Measurements from ENCODE around the gene CHTF18.

CHTF18 gene

DNA sequence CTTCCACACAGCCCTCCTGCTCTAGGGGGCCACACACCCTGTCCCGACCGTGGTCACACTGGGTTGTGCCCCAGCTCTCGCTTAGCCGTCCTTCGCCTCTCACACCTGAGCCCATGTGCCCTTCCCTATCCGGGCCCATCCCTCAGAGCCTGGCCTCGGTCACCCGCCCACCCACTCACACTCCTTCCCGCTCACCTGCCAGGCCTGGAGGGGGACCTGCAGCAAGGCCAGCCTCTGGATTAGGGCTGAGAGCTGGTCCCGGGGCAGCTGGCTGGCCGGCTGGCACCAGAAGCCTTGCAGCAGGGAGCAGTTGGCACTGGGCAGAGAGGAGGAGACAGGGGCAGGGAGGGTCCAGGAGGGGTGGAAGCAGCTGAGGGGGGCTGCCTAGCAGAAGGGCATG is 10.0 kb upstream of the CHTF18 start:
- Histone ChIP-seq H4K20me1 (ENCODE audit: low read depth, low read length) (no peaks in the 10 kb centered on the region), H3K9me2 (replicated peaks; ENCODE audit: insufficient read depth, low read length) (no peaks in the 10 kb centered on the region), H3K27me3 (ENCODE audit: low read length) (no peaks in the 10 kb centered on the region), H3K4me2 (ENCODE audit: low read depth, low read length, poor library complexity, severe bottlenecking) (no peak overlapping the region), H3K9ac (ENCODE audit: low read length) (no peak overlapping the region), H3K36me3 (ENCODE audit: low read length) (no peaks in the 10 kb centered on the region), H3F3A (ENCODE audit: insufficient read depth) (no peaks in the 10 kb centered on the region), H2AFZ (ENCODE audit: low read depth, low read length, severe bottlenecking) (no peak overlapping the region), H3K4me3 (ENCODE audit: insufficient read depth, low read length, poor library complexity, severe bottlenecking) (no peak overlapping the region), H3K9me3 (ENCODE audit: insufficient read depth, low read length) (no peaks in the 10 kb centered on the region), H3K27ac (ENCODE audit: low read depth, low read length) (no peak overlapping the region), H3K79me2 (ENCODE audit: insufficient read depth, low read length) (no peaks in the 10 kb centered on the region)
- no peak for TF ChIP-seq CTCF (IDR thresholded peaks at IDR 0.05; ENCODE audit: insufficient read depth, low read length, poor library complexity, severe bottlenecking)
- TF ChIP-seq EZH2phosphoT487 (conservative IDR thresholded peaks at IDR 0.05; ENCODE audit: low read length): no peak

- TF ChIP-seq CTCF (IDR thresholded peaks at IDR 0.05; ENCODE audit: insufficient read depth, low read length, poor library complexity, severe bottlenecking): no peak
- no peak for TF ChIP-seq EZH2phosphoT487 (conservative IDR thresholded peaks at IDR 0.05; ENCODE audit: low read length)
- Histone ChIP-seq H3K27ac (ENCODE audit: low read depth, low read length) (no peak overlapping the region), H3K9ac (ENCODE audit: low read length) (no peak overlapping the region), H3K79me2 (ENCODE audit: insufficient read depth, low read length) (no peaks in the 10 kb centered on the region), H3K9me3 (ENCODE audit: insufficient read depth, low read length) (no peaks in the 10 kb centered on the region), H2AFZ (ENCODE audit: low read depth, low read length, severe bottlenecking) (no peak overlapping the region), H4K20me1 (ENCODE audit: low read depth, low read length) (no peaks in the 10 kb centered on the region), H3K4me3 (ENCODE audit: insufficient read depth, low read length, poor library complexity, severe bottlenecking) (no peak overlapping the region), H3K36me3 (ENCODE audit: low read length) (no peaks in the 10 kb centered on the region), H3F3A (ENCODE audit: insufficient read depth) (no peaks in the 10 kb centered on the region), H3K4me2 (ENCODE audit: low read depth, low read length, poor library complexity, severe bottlenecking) (no peak overlapping the region), H3K27me3 (ENCODE audit: low read length) (no peaks in the 10 kb centered on the region), H3K9me2 (replicated peaks; ENCODE audit: insufficient read depth, low read length) (no peaks in the 10 kb centered on the region)
These were observed 9.4 kb upstream of the CHTF18 start for GRCh38 chr16:778909-779527.

- Histone ChIP-seq H4K20me1 (ENCODE audit: low read depth, low read length) (no peaks in the 10 kb centered on the region), H3K4me2 (ENCODE audit: low read depth, low read length, poor library complexity, severe bottlenecking) (no peak overlapping the region), H3K27ac (ENCODE audit: low read depth, low read length) (no peak overlapping the region), H3K27me3 (ENCODE audit: low read length) (no peaks in the 10 kb centered on the region), H3K9me2 (replicated peaks; ENCODE audit: insufficient read depth, low read length) (no peaks in the 10 kb centered on the region), H3K36me3 (ENCODE audit: low read length) (no peaks in the 10 kb centered on the region), H3K9ac (ENCODE audit: low read length) (no peak overlapping the region), H2AFZ (ENCODE audit: low read depth, low read length, severe bottlenecking) (no peak overlapping the region), H3K9me3 (ENCODE audit: insufficient read depth, low read length) (no peaks in the 10 kb centered on the region), H3K79me2 (ENCODE audit: insufficient read depth, low read length) (no peaks in the 10 kb centered on the region), H3K4me3 (ENCODE audit: insufficient read depth, low read length, poor library complexity, severe bottlenecking) (no peak overlapping the region), H3F3A (ENCODE audit: insufficient read depth) (no peaks in the 10 kb centered on the region)
- no peak for TF ChIP-seq EZH2phosphoT487 (conservative IDR thresholded peaks at IDR 0.05; ENCODE audit: low read length)
- no peak for TF ChIP-seq CTCF (IDR thresholded peaks at IDR 0.05; ENCODE audit: insufficient read depth, low read length, poor library complexity, severe bottlenecking)
These were observed 8.9 kb upstream of the CHTF18 start for GRCh38 chr16:779561-779960.
